ENCODE data around the gene PLEKHG2.

The PLEKHG2 gene

DNA sequence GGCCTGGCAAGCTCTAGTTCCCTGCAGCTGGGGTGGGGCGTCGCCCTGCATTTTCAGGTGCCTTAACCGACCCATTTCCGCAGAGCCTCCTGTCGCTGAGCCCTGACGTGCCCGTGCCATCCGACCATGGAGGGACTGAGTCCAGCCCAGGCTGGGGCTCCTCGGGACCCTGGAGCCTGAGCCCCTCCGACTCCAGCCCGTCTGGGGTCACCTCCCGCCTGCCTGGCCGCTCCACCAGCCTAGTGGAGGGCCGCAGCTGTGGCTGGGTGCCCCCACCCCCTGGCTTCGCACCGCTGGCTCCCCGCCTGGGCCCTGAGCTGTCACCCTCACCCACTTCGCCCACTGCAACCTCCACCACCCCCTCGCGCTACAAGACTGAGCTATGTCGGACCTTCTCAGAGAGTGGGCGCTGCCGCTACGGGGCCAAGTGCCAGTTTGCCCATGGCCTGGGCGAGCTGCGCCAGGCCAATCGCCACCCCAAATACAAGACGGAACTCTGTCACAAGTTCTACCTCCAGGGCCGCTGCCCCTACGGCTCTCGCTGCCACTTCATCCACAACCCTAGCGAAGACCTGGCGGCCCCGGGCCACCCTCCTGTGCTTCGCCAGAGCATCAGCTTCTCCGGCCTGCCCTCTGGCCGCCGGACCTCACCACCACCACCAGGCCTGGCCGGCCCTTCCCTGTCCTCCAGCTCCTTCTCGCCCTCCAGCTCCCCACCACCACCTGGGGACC lies 4.6 kb upstream of the PLEKHG2 start:
- peak; percentile 59 for DNase-seq

DNA sequence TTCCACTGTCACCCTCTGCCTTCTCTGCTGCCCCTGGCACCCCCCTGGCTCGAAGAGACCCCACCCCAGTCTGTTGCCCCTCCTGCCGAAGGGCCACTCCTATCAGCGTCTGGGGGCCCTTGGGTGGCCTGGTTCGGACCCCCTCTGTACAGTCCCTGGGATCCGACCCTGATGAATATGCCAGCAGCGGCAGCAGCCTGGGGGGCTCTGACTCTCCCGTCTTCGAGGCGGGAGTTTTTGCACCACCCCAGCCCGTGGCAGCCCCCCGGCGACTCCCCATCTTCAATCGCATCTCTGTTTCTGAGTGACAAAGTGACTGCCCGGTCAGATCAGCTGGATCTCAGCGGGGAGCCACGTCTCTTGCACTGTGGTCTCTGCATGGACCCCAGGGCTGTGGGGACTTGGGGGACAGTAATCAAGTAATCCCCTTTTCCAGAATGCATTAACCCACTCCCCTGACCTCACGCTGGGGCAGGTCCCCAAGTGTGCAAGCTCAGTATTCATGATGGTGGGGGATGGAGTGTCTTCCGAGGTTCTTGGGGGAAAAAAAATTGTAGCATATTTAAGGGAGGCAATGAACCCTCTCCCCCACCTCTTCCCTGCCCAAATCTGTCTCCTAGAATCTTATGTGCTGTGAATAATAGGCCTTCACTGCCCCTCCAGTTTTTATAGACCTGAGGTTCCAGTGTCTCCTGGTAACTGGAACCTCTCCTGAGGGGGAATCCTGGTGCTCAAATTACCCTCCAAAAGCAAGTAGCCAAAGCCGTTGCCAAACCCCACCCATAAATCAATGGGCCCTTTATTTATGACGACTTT lies 3.9 kb upstream of the PLEKHG2 start:
- no peak for DNase-seq

DNA sequence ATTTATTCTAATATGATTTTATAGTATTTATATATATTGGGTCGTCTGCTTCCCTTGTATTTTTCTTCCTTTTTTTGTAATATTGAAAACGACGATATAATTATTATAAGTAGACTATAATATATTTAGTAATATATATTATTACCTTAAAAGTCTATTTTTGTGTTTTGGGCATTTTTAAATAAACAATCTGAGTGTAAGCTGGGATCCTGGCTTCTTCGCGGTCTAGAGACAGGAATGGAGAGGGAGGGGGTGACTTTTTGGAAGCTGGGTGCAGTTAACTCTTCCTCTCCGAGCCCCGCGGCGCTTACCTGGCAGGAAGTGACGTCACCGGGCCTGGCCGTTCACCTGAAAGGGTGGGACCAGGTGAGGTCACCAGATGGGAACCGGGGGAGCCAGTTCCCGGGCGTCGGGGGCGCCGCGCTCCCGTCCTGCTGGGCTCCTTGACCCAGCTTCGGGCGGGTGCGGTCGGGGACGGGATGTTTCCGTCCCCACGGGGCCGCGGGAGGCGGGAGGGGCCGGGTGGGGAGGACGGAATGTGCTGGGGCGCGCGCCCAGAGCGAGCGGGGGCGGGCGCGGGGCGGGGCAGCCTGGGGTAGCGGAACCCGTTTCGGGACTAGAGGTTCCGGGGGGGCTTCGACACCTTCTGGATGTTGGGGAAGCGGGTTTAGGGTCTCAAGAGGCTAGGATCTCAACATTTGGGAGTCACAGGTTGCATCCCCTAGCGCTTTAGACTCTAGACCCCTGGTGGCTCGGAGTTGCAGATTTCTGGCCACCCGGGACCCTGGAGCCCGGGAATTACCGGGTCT lies 3.1 kb upstream of the PLEKHG2 start:
- DNase-seq, result peak; percentile 75

DNA sequence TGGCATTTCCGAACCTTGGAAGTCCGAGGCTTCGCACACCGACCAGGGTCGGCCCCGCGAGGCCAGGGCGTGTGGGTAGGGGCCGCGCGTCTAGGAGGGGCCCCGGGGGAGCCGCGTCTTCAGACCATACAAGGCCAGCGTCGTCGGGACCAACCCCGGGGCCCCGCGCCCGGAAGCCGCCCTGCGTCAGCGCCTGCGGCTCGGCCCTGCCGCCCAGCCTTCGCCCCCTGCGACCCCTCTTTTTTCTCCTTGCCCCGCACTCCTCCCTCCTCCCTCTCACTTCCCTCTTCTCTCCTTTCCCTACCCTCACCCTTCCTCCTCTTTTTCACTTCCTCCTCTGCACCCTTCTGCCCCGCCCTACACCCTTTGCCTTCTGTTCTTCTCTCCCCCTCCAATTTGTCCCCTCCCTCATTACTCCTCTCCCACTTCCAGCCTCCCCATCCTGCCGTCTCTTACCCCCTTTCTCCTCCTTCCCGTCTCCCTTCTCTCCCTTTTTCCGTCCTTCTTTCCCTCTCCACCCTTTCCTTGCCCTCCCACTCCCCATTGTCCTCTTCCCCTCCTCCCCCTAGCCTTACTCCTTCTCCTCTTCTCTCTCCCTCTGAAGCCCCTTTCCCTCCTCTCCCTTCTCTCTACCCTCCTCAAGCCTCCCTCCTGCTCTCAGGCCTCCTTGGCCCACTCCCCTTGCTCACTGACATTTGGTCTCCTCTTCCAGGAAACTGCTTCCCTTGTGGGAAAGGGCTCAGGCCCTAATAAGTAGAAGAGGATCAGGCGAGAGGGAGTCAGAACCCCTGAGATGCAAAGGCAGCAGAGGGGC lies 2.2 kb upstream of the PLEKHG2 start:
- DNase-seq, result peak; percentile 59

DNA sequence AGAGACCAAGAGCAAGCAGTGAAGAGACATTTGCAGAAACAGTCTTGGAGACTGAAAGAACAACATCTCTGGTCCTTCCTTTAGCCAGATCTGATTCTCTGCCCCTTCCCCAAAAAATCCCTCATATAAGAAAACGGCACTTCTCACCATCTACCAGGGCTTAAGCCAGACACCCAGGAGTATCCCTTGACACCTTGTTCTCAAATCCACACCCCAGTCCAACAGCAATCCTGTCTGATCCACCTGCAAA lies 1.7 kb upstream of the PLEKHG2 start:
- DNase-seq, result no peak

DNA sequence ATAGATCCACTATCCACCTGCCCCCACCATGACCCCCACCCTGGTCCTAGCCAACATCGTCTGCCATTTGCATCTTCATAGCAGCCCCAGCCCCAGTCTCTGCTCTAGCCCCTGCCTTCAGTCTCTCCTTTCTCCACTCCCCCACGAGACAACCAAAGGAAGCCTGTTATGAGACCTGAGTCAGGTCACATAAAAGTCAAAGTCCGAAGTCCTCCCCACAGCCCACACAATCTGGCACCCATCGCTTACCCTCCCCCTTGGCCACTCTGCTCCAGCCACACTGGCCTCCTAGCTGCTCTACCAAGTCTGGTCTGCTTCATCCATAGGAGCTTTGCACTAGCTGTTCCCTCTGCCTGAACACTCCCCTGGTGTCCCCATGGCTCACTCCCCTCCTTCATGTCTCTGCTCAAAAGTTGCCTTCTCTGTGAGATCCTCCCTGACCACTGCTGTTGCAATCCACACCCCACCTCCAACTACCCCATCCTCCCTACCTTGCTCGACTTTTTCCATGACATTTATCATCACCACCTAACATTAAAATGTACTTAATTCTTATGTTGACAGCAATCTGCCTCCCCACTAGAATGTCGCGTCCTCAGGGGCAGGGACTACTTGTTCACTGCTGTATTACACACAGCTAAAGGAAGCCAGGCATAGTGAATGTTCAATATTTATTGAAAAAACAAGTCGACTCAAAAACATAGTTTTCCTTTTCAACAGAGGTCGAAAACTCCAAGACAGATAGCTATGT lies 1.2 kb upstream of the PLEKHG2 start:
- DNase-seq, result no peak

DNA sequence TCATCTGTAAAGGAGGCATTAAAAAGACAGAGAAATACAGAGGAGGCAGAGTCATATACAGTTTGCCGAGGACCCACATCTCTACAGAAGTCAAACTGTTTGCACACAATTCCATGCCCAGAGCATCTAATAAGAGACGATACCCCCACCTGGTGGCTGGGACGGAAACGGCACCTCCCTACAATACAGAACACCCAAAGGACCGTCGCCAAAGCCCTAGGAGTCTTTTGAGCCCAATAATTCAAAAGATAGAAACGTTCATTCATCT lies 703 bp upstream of the PLEKHG2 start:
- peak; percentile 93 for DNase-seq

DNA sequence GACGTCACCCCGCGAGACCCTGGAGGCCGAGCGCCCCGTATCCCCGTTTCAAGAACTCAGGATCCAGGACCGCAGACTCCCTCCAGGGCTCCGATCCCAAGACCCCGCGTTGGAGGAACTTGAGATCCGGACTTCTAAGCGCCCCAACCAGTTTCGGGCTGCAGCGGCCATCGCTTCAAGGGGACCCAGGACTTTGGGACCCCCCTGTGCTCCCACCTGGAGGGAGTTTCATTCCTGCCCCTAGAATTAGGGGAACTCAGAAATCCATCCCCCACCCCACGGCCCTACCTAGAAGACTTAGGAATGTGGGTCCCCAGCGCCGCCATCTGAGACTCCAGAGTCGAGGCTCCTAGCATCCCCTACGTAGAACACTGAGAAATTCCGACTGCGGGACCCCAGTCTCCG lies 400 bp downstream of the PLEKHG2 start:
- DNase-seq, result no peak

DNA sequence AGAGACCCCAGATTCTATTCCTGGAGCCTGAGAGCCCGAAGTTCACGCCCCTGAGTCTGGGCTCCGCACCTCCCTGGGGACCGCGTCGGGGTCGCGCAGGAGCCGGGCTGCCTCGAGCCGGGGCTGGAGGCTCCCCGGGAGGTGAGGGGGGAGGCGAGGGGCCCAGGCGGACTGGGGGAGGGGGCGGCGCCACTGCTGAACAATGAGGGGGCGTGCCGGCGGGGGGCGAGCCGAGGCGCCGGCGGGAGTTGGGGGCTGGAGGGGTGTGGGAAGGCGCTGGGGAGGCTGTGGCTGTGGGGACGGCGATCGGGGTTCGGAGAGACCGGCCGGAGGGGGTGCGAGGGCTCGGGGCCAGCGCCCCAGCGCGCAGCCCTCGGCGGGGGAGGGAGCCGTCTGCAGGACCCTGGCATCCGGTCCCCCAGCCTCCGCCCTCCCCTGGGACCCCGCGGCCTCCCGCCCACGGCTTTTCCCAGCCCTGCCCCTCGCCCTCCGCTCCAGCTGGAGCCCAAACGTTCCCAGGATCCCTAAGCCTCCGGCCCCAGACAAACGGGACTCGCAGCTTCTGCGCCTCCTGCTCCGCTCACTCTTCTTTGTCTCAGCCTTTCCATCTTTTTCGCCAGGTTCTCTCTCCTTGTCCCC lies 922 bp downstream of the PLEKHG2 start:
- DNase-seq, result no peak

DNA sequence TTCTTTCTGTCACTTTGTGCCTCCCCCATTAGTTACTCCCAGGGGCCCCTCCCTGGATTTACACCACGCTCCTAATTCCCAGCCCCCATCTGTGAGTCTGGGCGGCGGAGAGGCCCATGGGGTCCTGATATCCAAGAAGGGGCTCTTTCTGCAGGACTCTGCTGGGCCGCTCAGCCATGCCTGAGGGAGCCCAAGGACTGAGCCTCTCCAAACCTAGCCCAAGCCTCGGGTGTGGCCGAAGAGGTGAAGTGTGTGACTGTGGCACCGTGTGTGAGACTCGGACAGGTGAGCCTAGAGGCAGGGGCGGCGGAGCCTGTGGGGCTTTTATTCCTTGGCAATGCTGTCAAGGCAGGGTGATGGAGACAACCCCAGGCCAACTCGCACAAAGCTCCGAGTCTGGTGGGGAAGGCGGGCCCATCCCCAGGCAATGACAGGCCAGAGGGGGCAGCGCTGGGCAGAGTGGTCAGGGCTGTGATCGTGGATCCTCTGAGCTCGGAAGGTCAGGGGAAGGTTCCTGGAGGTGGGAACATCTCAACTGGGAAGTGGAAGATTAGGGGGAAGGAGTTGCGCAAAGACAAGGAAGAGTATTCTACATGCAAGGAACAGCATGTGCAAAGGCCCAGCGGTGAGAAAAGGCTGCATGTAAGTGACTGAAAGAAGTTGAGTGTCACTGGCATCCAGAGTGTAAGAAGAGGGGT lies 1.6 kb downstream of the PLEKHG2 start:
- DNase-seq, result no peak

DNA sequence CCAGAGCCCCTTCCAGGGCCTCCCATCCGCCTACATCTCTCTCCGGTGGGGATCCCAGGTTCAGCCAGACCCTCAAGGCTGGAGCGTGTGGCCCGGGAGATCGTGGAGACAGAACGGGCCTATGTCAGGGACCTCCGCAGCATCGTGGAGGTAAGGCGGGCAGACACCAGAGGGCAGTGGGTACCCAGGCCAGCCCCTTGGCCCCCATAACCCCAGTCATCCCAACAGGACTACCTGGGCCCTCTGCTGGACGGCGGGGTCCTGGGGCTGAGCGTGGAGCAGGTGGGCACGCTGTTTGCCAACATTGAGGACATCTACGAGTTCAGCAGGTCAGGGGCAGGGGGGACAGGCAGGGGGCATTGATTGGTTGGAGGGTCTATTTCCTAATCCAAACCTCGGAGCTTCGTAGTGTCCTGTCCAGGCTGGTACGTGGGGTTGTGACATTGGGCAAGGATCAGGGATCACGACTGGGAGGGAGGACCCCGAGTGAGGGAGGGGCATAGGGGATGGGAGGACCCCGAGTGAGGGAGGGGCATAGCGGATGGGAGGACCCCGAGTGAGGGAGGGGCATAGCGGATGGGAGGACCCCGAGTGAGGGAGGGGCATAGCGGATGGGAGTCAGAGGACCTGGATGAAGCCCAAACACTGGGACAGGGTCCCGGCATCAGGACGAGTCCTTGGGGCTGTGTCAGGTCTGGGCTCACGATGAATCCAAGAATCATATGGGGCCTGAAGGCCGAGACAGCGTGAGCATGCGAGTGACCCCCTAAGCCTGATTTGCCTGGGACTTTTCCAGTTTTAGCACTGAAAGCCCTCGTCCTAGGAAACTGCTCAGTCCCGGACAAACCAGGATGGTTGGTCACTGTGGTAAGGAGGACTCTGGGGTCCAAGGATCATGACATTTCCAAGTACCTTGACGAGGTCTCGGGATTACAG lies 2.9 kb downstream of the PLEKHG2 start:
- DNase-seq, result no peak

DNA sequence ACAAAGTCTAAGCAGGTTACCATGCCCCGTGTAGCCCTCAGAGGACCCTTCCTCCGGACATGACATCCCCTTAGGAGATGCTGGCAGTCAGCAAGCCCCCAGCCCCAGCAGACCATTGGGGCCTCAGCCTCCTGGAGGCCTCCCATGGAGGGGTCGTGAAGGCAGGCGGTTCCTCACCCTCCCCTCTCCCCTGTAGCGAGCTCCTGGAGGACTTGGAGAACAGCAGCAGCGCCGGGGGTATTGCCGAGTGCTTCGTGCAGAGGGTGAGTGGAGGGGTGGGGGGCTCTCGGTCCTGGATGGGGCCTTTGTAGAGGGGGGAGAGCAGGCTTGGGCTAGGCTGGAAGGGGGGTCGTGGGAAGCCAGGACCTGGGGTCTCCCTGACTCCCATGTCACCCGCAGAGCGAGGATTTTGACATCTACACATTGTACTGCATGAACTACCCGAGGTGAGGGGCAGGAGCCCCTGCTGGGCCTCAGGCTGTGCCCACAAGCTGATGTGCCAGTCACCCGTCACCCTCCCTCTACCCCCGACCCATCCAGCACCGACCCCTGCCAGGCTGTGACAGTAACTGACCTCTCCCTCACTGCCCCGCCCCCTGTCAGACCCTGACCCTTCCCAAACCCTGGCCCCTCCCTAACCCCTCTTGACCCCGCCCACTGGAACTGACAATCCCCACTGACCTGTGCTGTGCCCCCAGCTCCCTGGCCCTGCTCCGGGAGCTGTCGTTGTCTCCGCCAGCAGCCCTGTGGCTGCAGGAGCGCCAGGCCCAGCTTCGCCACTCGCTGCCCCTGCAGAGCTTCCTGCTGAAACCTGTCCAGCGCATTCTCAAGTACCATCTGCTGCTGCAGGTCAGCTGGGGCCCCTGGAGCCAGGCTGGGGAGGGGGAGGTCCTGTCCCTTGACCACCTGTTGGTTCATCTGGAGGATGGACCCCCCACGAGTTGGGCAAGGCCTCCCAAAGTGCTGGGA lies 4.0 kb downstream of the PLEKHG2 start:
- DNase-seq, result no peak

DNA sequence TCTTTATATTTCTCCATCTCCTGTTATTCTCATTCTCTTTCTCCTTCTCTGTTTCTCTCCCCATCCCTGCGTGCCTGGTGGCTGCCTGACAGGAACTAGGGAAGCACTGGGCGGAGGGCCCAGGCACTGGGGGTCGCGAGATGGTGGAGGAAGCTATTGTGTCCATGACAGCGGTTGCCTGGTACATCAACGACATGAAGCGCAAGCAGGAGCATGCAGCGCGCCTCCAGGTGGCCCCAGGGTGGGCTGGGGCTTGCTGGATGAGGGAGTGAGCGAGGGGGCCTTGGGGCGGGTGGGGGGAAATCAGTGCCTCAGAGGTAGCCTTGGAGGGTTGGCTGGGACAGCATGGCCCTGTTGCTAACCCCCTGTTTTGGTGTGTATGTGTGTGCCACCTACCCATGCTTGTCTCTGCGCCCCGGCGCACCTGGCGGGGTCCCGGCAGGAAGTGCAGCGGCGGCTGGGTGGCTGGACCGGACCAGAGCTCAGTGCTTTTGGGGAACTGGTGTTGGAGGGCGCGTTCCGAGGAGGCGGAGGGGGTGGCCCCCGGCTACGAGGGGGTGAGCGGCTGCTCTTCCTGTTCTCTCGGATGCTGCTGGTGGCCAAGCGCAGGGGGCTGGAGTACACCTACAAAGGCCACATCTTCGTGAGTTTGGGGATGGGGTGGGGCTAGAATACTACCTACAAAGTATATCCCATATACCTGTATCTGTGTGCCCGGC lies 5.2 kb downstream of the PLEKHG2 start:
- no peak for DNase-seq

DNA sequence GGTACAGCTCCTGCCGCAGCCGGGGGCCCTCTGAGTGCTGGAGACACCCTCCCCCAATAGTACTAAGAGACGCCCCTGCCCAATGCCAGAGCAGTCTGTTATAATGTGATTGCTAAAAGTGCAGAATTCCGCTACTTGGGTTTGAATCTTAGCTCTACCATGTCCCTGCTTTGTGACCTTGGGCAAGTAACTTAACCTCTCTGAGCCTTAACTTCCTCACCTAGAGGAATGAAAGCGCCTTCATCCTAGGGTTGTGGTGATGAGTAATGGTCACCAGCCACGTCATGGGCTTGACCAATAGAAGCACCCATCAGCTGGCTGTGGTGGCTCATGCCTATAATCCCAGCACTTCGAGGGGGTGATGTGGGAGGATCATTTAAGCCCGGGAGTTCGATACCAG lies 6.5 kb downstream of the PLEKHG2 start:
- DNase-seq, result no peak

DNA sequence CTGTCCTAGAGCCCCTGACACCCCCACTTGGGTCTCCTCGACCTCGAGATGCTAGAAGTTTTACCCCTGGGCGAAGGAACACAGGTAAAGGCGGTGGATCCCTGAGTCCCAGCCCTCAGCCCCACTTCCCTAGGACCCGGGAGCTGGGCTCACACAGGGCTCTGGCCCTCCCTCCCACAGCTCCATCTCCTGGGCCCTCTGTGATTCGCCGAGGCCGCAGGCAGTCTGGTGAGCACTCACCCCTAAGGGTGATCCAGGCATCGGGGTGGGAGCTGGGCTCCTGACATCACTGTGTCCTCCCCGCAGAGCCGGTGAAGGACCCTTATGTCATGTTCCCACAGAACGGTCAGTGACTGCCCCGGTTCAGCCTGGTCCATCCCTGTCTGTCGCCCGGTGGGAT lies 8.3 kb downstream of the PLEKHG2 start:
- no peak for DNase-seq

DNA sequence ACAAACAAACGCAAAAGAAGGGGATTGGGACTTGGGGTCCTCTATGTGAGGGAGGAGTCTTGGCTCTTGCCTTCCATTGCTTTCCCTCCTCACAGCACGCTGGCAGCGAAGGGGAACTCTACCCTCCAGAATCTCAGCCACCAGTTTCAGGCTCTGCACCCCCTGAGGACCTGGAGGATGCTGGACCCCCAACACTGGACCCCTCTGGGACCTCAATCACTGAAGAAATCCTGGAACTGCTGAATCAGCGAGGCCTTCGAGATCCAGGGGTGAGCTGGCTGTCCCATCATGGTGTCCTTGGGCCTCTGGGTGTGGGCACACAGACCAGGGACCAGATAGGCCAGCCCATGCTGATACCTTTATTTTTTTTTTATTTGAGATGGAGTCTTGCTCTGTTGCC lies 9.6 kb downstream of the PLEKHG2 start:
- no peak for DNase-seq

DNA sequence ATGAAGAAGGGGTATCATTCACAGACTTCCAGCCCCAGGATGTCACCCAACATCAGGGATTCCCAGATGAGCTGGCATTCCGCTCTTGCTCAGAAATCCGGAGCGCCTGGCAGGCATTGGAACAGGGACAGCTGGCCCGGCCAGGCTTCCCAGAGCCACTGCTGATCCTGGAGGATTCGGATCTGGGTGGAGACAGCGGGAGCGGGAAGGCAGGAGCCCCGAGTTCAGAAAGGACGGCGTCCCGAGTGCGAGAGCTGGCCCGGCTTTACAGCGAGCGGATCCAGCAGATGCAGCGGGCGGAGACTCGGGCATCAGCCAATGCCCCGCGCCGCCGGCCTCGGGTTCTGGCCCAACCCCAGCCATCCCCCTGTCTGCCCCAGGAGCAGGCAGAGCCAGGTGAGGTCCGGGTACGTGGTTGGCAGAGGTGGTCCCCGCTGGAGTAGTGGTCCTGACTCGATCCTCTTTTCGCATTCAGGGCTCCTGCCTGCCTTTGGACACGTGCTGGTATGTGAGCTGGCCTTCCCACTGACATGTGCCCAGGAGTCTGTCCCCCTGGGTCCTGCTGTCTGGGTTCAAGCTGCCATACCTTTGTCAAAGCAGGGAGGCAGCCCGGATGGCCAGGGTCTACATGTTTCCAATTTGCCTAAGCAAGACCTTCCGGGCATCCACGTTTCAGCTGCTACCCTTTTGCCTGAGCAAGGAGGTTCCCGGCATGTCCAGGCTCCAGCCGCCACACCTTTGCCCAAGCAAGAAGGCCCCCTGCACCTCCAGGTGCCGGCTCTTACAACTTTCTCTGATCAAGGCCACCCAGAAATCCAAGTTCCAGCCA lies 11.0 kb downstream of the PLEKHG2 start:
- DNase-seq, result no peak

Measured in stimulated activated CD4-positive, alpha-beta T cell treated with anti-CD3 and anti-CD28 coated beads, Interleukin-4, amount 100 ng/mL, for 24 hours (primary cell).